Measurements from ENCODE around the gene RHOA. TPM values are rescaled to one million over a fixed set of nuclear protein-coding genes. Genes with fewer than 3 reads are reported as not detected.

RHOA gene
- total and polyA plus RNA-seq, 2 of the 4 experiments (the other 2 are of a cell fraction): 383 to 879 TPM

DNA sequence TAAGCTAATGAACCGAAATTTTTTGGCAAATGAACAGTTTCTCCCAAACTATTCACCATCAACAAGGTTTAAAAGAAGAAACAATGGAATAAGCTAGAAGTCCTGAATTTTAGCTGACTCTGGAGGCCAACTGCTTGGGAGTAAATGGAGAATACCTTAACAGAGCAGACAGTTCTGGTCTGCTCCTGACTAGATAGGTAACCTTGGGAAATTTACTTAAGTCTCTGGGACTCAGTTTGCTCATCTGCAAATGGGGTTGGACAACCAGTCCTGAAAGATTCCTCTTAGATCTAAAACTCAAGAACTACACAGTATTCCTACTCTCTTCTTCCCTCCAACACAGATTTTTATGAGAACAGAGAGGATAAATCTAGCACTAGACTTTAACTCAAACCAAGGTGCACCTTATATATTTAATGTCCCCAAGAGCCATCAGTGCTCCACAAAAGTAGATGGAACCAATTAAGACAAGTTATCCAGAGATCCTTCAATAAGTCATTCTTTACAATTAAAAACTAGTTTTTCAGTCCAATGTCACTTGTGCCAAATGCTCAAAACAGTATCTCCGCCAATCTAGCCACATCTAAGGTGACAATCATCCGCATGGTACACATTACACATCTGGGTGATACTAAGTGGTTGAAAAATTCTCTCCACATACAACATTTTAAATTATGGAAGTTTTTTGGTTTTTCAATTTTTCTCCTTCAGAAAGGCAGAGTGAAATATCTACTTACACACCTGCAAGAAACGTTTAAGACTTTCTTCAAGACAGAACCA is 1.5 kb downstream of the RHOA start:
- ATAC-seq (ENCODE audit: low read depth) (no peak), DNase-seq (no peak)
- Histone ChIP-seq H4K91ac (ENCODE audit: insufficient read depth, low read depth, low read length) (no peak overlapping the region), H2AFZ (replicated peaks; ENCODE audit: low read length, poor library complexity) (no peak overlapping the region), H2BK20ac (ENCODE audit: low read depth, low read length) (no peak overlapping the region), H2BK120ac (ENCODE audit: low read depth, low read length) (no peak overlapping the region), H3K56ac (ENCODE audit: extremely low read depth, insufficient read depth, low read length) (peak overlapping the region; percentile 77; the same call in 1 of the 2 replicates), H3K4me3 (ENCODE audit: insufficient read depth, low read depth, low read length) (peak overlapping the region; percentile 78), H2BK5ac (ENCODE audit: low read depth, low read length, poor library complexity, severe bottlenecking) (peak overlapping the region; percentile 7), H3K27ac (ENCODE audit: insufficient read depth, low read length) (no peak overlapping the region), H2AK5ac (ENCODE audit: low read depth, low read length) (no peak overlapping the region), H3K18ac (ENCODE audit: low read depth, low read length) (no peak overlapping the region), H3K79me1 (ENCODE audit: low read depth in 1 of 2, low read length in 2 of 2) (peaks cover 12 to 35% of the 10 kb centered on the region in 2 experiments; a peak in 3 of 4 replicates), H3K4ac (ENCODE audit: low read depth, low read length) (no peak overlapping the region), H2AK9ac (replicated peaks; ENCODE audit: low read depth, low read length, poor library complexity) (no peak overlapping the region), H3K36me3 (ENCODE audit: control insufficient read depth, insufficient read depth, low read length) (peaks cover 5% of the 10 kb centered on the region; the same call in 1 of the 2 replicates), H3K4me1 (ENCODE audit: control insufficient read depth, insufficient read depth, low read length) (peaks cover 9% of the 10 kb centered on the region), H3K9me1 (ENCODE audit: insufficient read depth, low read length) (peaks cover 20% of the 10 kb centered on the region), H3K27me3 (ENCODE audit: control insufficient read depth, insufficient read depth, low read length) (no peaks in the 10 kb centered on the region), H4K5ac (ENCODE audit: low read depth, low read length) (no peak overlapping the region), H4K20me1 (ENCODE audit: insufficient read depth, low read length) (peaks cover 60% of the 10 kb centered on the region), H3K23ac (ENCODE audit: low read depth, low read length) (peak overlapping the region; percentile 77), H3K9me3 (ENCODE audit: control insufficient read depth, insufficient read depth, low read length) (no peaks in the 10 kb centered on the region), H4K8ac (ENCODE audit: low read depth in 2 of 2, low read length in 2 of 2) (no peak overlapping the region), H3K9ac (ENCODE audit: low read depth, low read length) (peak overlapping the region; percentile 97; the same call in 1 of the 2 replicates), H3K4me2 (ENCODE audit: low read depth, low read length) (peak overlapping the region; percentile 98), H3K14ac (replicated peaks; ENCODE audit: low read depth, low read length) (peak overlapping the region; percentile 86; the same call in 1 of the 2 replicates), H2BK15ac (ENCODE audit: low read depth, low read length) (no peak overlapping the region)
- ChIA-PET POLR2A (ENCODE audit: unreplicated experiment) (no interaction called here), CTCF (interaction anchor here (0.6 kb wide), 1 partner anchor 11 kb away, joined by 3 read pairs; no protein-coding TSS in a partner anchor)
- dilution Hi-C loops (cut with HindIII; ENCODE audit: low sequenced_read_pairs, unreplicated experiment): no loop called here
- intact Hi-C loops (cut with micrococcal nuclease): loop anchor here (2.0 to 5.0 kb wide), 3 partner anchors 47 to 262 kb away; partner anchors contain the start of genes APEH and USP4
- in situ Hi-C loops (cut with MboI; ENCODE audit: low sequenced_read_pairs): loop anchor here (5.0 kb wide), 1 partner anchor 58 kb away; no protein-coding TSS in a partner anchor
- TF ChIP-seq SMC3 (IDR thresholded peaks at IDR 0.05; ENCODE audit: low read depth, low read length): no peak
- no peak for TF ChIP-seq CEBPB (IDR thresholded peaks at IDR 0.05; ENCODE audit: low read depth, low read length)
- TF ChIP-seq, protein P1, sequence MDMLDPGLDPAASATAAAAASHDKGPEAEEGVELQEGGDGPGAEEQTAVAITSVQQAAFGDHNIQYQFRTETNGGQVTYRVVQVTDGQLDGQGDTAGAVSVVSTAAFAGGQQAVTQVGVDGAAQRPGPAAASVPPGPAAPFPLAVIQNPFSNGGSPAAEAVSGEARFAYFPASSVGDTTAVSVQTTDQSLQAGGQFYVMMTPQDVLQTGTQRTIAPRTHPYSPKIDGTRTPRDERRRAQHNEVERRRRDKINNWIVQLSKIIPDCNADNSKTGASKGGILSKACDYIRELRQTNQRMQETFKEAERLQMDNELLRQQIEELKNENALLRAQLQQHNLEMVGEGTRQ (IDR thresholded peaks at IDR 0.05; ENCODE audit: low read depth, low read length): no peak
- TF ChIP-seq CHD1 (IDR thresholded peaks at IDR 0.05; ENCODE audit: low read depth, low read length): no peak
- TF ChIP-seq RAD21 (IDR thresholded peaks at IDR 0.05; ENCODE audit: low read length): no peak
- TF ChIP-seq, protein P2, sequence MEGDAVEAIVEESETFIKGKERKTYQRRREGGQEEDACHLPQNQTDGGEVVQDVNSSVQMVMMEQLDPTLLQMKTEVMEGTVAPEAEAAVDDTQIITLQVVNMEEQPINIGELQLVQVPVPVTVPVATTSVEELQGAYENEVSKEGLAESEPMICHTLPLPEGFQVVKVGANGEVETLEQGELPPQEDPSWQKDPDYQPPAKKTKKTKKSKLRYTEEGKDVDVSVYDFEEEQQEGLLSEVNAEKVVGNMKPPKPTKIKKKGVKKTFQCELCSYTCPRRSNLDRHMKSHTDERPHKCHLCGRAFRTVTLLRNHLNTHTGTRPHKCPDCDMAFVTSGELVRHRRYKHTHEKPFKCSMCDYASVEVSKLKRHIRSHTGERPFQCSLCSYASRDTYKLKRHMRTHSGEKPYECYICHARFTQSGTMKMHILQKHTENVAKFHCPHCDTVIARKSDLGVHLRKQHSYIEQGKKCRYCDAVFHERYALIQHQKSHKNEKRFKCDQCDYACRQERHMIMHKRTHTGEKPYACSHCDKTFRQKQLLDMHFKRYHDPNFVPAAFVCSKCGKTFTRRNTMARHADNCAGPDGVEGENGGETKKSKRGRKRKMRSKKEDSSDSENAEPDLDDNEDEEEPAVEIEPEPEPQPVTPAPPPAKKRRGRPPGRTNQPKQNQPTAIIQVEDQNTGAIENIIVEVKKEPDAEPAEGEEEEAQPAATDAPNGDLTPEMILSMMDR (conservative IDR thresholded peaks at IDR 0.05; ENCODE audit: low read depth, low read length): no peak
- no peak for TF ChIP-seq MXI1 (IDR thresholded peaks at IDR 0.05; ENCODE audit: borderline replicate concordance, low read depth, low read length)
- TF ChIP-seq RFX5 (IDR thresholded peaks at IDR 0.05; ENCODE audit: low read depth, low read length): no peak
- TF ChIP-seq MAFK (IDR thresholded peaks at IDR 0.05; ENCODE audit: low read depth, low read length): no peak
- no peak for TF ChIP-seq FOS (IDR thresholded peaks at IDR 0.05; ENCODE audit: low read depth, low read length)
- TSS peak; percentile 54 for BruUV-seq (replicated peaks)
- no CpG with 5 or more reads among the region's 4 CpGs for WGBS, 2 experiments (ENCODE audit: extremely low coverage in 2 of 2, insufficient read length in 1 of 2)

Measured in IMR-90 (cell line).